Measurements from ENCODE around the gene KAZN.

GRCh38 chr1:15038232-15039016 lies 439.9 kb downstream of the KAZN start:
- no peak for TF ChIP-seq GATA3 (IDR thresholded peaks at IDR 0.05; ENCODE audit: low read depth, low read length)
- TF ChIP-seq GATA2 (IDR thresholded peaks at IDR 0.05; ENCODE audit: low read depth, low read length) = no peak

Measured in SH-SY5Y (cell line).